ENCODE measurements around the gene MGLL. TPM values are rescaled to one million over a fixed set of nuclear protein-coding genes. Genes with fewer than 3 reads are reported as not detected.

The MGLL gene
- total and polyA plus RNA-seq, 9 of the 15 experiments (the other 6 are each of a cell fraction or from before 2014, with no cell fraction given), result 0.12 to 0.32 (median 0.18) TPM; not detected in 6

GRCh38 chr3:127726894-127727293 lies 95.4 kb downstream of the MGLL start:
- ATAC-seq, result no peak
- H3K27me3 ChIP-seq (ENCODE audit: control insufficient read depth in 2 of 2, insufficient read depth in 2 of 2, low read length in 2 of 2), result peaks cover 11 to 20% of the 10 kb centered on the region in 2 experiments
- no peak overlapping the region for H3K9ac ChIP-seq (ENCODE audit: insufficient read depth in 1 of 2, low read depth in 2 of 2, low read length in 2 of 2)
- H3K9me3 ChIP-seq (replicated peaks; ENCODE audit: control insufficient read depth, insufficient read depth, low read depth, low read length), result no peaks in the 10 kb centered on the region
- no TSS peak for BruUV-seq (replicated peaks)
- peaks cover 7 to 15% of the 10 kb centered on the region in 2 experiments; a peak in 4 of 5 replicates for H3K4me1 ChIP-seq (replicated peaks in 1 of 2; ENCODE audit: control insufficient read depth in 2 of 2, insufficient read depth in 2 of 2, low read length in 2 of 2)
- H3K27ac ChIP-seq (ENCODE audit: extremely low read depth, low read depth, low read length), result no peak overlapping the region
- H3K4me3 ChIP-seq, result no peak overlapping the region
- H2AFZ ChIP-seq (ENCODE audit: low read depth, low read length), result no peak overlapping the region
- no peaks in the 10 kb centered on the region for H4K20me1 ChIP-seq (replicated peaks; ENCODE audit: control insufficient read depth, insufficient read depth, low read length)
- WGBS (ENCODE audit: insufficient coverage, low coverage, missing lambda C conversion rate), result 6% methylated on average over 2 of the region's 3 CpGs
- H3K36me3 ChIP-seq (ENCODE audit: control insufficient read depth, insufficient read depth, low read length), result no peaks in the 10 kb centered on the region
- ChIA-PET POLR2A (no interaction called here), CTCF (ENCODE audit: low intra/inter-chr PET ratio) (no interaction called here)
- in situ Hi-C loops (cut with MboI), result no loop called here
- H3K4me2 ChIP-seq (ENCODE audit: insufficient read depth, low read length), result no peak overlapping the region
- no peaks in the 10 kb centered on the region for H3K9me1 ChIP-seq (ENCODE audit: control insufficient read depth, insufficient read depth, low read length)
- no peak for DNase-seq (ENCODE audit: extremely low read depth in 1 of 4, low spot score in 3 of 4)
- no peaks in the 10 kb centered on the region for H3K79me2 ChIP-seq (ENCODE audit: control insufficient read depth, insufficient read depth, low read length)
- intact Hi-C loops (cut with micrococcal nuclease), result no loop called here
- no peak for FAIRE-seq
- TF ChIP-seq ZNF518B (CRISPR knock-in tag; IDR thresholded peaks at IDR 0.05) (no peak), ZNF274 (IDR thresholded peaks at IDR 0.05; ENCODE audit: borderline replicate concordance, low read depth, low read length) (no peak), ZNF584 (CRISPR knock-in tag; IDR thresholded peaks at IDR 0.05; ENCODE audit: low read depth) (no peak), FOSL1 (tag; conservative IDR thresholded peaks at IDR 0.05) (no peak), THRAP3 (IDR thresholded peaks at IDR 0.05; ENCODE audit: borderline replicate concordance) (no peak), RBM17 (IDR thresholded peaks at IDR 0.05; ENCODE audit: borderline replicate concordance, low read depth, low read length) (no peak), HNRNPL (IDR thresholded peaks at IDR 0.05; ENCODE audit: low read depth, low read length) (no peak), FUS (optimal IDR thresholded peaks at IDR 0.05; ENCODE audit: low read depth, low read length) (no peak), RREB1 (CRISPR knock-in tag; IDR thresholded peaks at IDR 0.05) (no peak), GTF2B (IDR thresholded peaks at IDR 0.05; ENCODE audit: extremely low read depth, insufficient read length) (no peak), HINFP (tag; conservative IDR thresholded peaks at IDR 0.05; ENCODE audit: low read depth) (no peak)
